Measurements from ENCODE around the gene DLG2.
A peak's percentile ranks its signal among the peaks of the same experiment; 100 is the strongest.

Gene DLG2

GRCh38 chr11:84157639-84158038 is 1469.5 kb downstream of the DLG2 start:
- Histone ChIP-seq H3K36me3 (no peaks in the 10 kb centered on the region), H3K27me3 (ENCODE audit: insufficient read depth, low read depth, severe bottlenecking) (no peaks in the 10 kb centered on the region), H3K4me3 (ENCODE audit: low read depth, low read length) (no peak overlapping the region), H3K27ac (no peak overlapping the region), H3K9me3 (ENCODE audit: severe bottlenecking) (no peaks in the 10 kb centered on the region)
- no peak for DNase-seq
- no peak for TF ChIP-seq CTCF (IDR thresholded peaks at IDR 0.05; ENCODE audit: low read depth, low read length)

GRCh38 chr11:84146826-84147225 is 1480.3 kb downstream of the DLG2 start:
- Histone ChIP-seq H3K36me3 (no peaks in the 10 kb centered on the region), H3K9me3 (ENCODE audit: severe bottlenecking) (no peaks in the 10 kb centered on the region), H3K27me3 (ENCODE audit: insufficient read depth, low read depth, severe bottlenecking) (no peaks in the 10 kb centered on the region), H3K4me3 (ENCODE audit: low read depth, low read length) (no peak overlapping the region), H3K27ac (no peak overlapping the region)
- DNase-seq: no peak
- TF ChIP-seq CTCF (IDR thresholded peaks at IDR 0.05; ENCODE audit: low read depth, low read length): peak; percentile 17; the same call in 1 of the 2 replicates

GRCh38 chr11:84145616-84146185 is 1481.4 kb downstream of the DLG2 start:
- DNase-seq: no peak
- Histone ChIP-seq H3K27ac (no peak overlapping the region), H3K36me3 (no peaks in the 10 kb centered on the region), H3K4me3 (ENCODE audit: low read depth, low read length) (no peak overlapping the region), H3K9me3 (ENCODE audit: severe bottlenecking) (no peaks in the 10 kb centered on the region), H3K27me3 (ENCODE audit: insufficient read depth, low read depth, severe bottlenecking) (no peaks in the 10 kb centered on the region)
- no peak for TF ChIP-seq CTCF (IDR thresholded peaks at IDR 0.05; ENCODE audit: low read depth, low read length)

- Histone ChIP-seq H3K27ac (no peak overlapping the region), H3K9me3 (ENCODE audit: severe bottlenecking) (no peaks in the 10 kb centered on the region), H3K4me3 (ENCODE audit: low read depth, low read length) (no peak overlapping the region), H3K36me3 (no peaks in the 10 kb centered on the region), H3K27me3 (ENCODE audit: insufficient read depth, low read depth, severe bottlenecking) (no peaks in the 10 kb centered on the region)
- no peak for TF ChIP-seq CTCF (IDR thresholded peaks at IDR 0.05; ENCODE audit: low read depth, low read length)
- DNase-seq: no peak
These were observed 1482.6 kb downstream of the DLG2 start for GRCh38 chr11:84144531-84144930.

GRCh38 chr11:84142411-84142810 is 1484.7 kb downstream of the DLG2 start:
- DNase-seq: no peak
- TF ChIP-seq CTCF (IDR thresholded peaks at IDR 0.05; ENCODE audit: low read depth, low read length): no peak
- Histone ChIP-seq H3K27me3 (ENCODE audit: insufficient read depth, low read depth, severe bottlenecking) (no peaks in the 10 kb centered on the region), H3K27ac (no peak overlapping the region), H3K4me3 (ENCODE audit: low read depth, low read length) (no peak overlapping the region), H3K9me3 (ENCODE audit: severe bottlenecking) (no peaks in the 10 kb centered on the region), H3K36me3 (no peaks in the 10 kb centered on the region)

Measured in WERI-Rb-1 (cell line).